Neutrophil (primary cell): Measurements from ENCODE around the gene CAMK1.
A peak's percentile ranks its signal among the peaks of the same experiment; 100 is the strongest.

ENCODE experiments used
- H3K27ac ChIP-seq: fragments of 200-600 bp; sonication (generic); 2 replicates; pipeline ENCODE4 v1.5.1; 2016; ENCODE audit warnings: mild to moderate bottlenecking, moderate library complexity
- H3K27me3 ChIP-seq: fragments of 200-600 bp; sonication (generic); 2 replicates; pipeline ENCODE4 v1.6.0; 2016; ENCODE audit warnings: mild to moderate bottlenecking
- H3K36me3 ChIP-seq: fragments of 200-600 bp; sonication (generic); 2 replicates; pipeline ENCODE4 v1.5.1; 2017
- H3K4me1 ChIP-seq, 2 experiments: fragments of 200-600 bp in 1 of 2; sonication (generic) in 1 of 2; 1 replicate in 1 of 2; 2 replicates in 1 of 2; pipeline versions ENCODE4 v1.5.1 to v1.6.1; 2013 to 2016; ENCODE audit warnings: low read depth in 1 of 2, low read length in 1 of 2, mild to moderate bottlenecking in 1 of 2, moderate library complexity in 1 of 2; ENCODE audit not compliant: control insufficient read depth in 1 of 2, insufficient read depth in 1 of 2
- H3K4me3 ChIP-seq, 2 experiments: fragments of 200-600 bp in 1 of 2; sonication (generic) in 1 of 2; 1 replicate in 1 of 2; 2 replicates in 1 of 2; pipeline ENCODE4 v1.5.1; 2013 to 2016; ENCODE audit warnings: low read depth in 1 of 2, low read length in 1 of 2, mild to moderate bottlenecking in 1 of 2, moderate library complexity in 1 of 2
- H3K9me3 ChIP-seq: fragments of 200-600 bp; sonication (generic); 2 replicates; pipeline ENCODE4 v1.5.1; 2016
- CTCF ChIP-seq: fragments of 200-600 bp; sonication (generic); IDR thresholded peaks from 2 replicates; pipeline ENCODE4 v1.5.1; 2016; ENCODE audit warnings: antibody characterized with exemption

The CAMK1 gene

GRCh38 chr3:9750556-9751411 is 19.0 kb downstream of the CAMK1 start:
- Histone ChIP-seq H3K4me3 (peak overlapping the region; percentile 81 to 84), H3K27ac (peak overlapping the region; percentile 95), H3K9me3 (no peaks in the 10 kb centered on the region), H3K36me3 (peaks cover 39% of the 10 kb centered on the region), H3K4me1 (peaks cover 38 to 41% of the 10 kb centered on the region in 2 experiments), H3K27me3 (no peaks in the 10 kb centered on the region)
- no peak for TF ChIP-seq CTCF

GRCh38 chr3:9749645-9750555 is 19.8 kb downstream of the CAMK1 start, which contains the start of gene OGG1:
OGG1 (plus strand) TSS chr3:9749952; CDS start chr3:9750287, 335 bp downstream.
- TF ChIP-seq CTCF: peak; percentile 53
- Histone ChIP-seq H3K27ac (peak within 1 kb of the TSS; percentile 95), H3K9me3 (no peaks in the 10 kb centered on the region), H3K4me1 (peaks cover 35% of the 10 kb centered on the region in 2 experiments), H3K4me3 (peak within 1 kb of the TSS; percentile 81 to 84), H3K36me3 (peaks cover 47% of the 10 kb centered on the region), H3K27me3 (no peaks in the 10 kb centered on the region)

- Histone ChIP-seq H3K9me3 (no peaks in the 10 kb centered on the region), H3K4me3 (peak overlapping the region; percentile 81 to 84), H3K27me3 (no peaks in the 10 kb centered on the region), H3K36me3 (peaks cover 54% of the 10 kb centered on the region), H3K4me1 (peaks cover 29% of the 10 kb centered on the region in 2 experiments), H3K27ac (peak overlapping the region; percentile 95)
- TF ChIP-seq CTCF: no peak
Measured at GRCh38 chr3:9749296-9749644, 20.5 kb downstream of the CAMK1 start.

GRCh38 chr3:9748031-9748430 is 21.7 kb downstream of the CAMK1 start:
- TF ChIP-seq CTCF: no peak
- Histone ChIP-seq H3K4me3 (no peak overlapping the region), H3K4me1 (peaks cover 26 to 27% of the 10 kb centered on the region in 2 experiments), H3K9me3 (no peaks in the 10 kb centered on the region), H3K27ac (no peak overlapping the region), H3K36me3 (peaks cover 66% of the 10 kb centered on the region), H3K27me3 (no peaks in the 10 kb centered on the region)

- no peaks in the 10 kb centered on the region for H3K9me3 ChIP-seq
- no peak overlapping the region for H3K4me3 ChIP-seq
- H3K36me3 ChIP-seq: peaks cover 69% of the 10 kb centered on the region
- TF ChIP-seq CTCF: no peak
- no peaks in the 10 kb centered on the region for H3K27me3 ChIP-seq
- H3K4me1 ChIP-seq: peaks cover 26 to 27% of the 10 kb centered on the region in 2 experiments
- no peak overlapping the region for H3K27ac ChIP-seq
Measured at GRCh38 chr3:9747267-9747666, 22.5 kb downstream of the CAMK1 start.
